H1 (cell line): ENCODE data around the gene SLC6A6. TPM values are rescaled to one million over a fixed set of nuclear protein-coding genes. Genes with fewer than 3 reads are reported as not detected.

Experiments
- CBX5 ChIP-seq: fragments of 300-800, 300-1000 bp; sonication (generic); IDR thresholded peaks from 2 replicates; pipeline ENCODE4 v1.7.1; 2016; ENCODE audit warnings: antibody characterized with exemption, low read length, low read depth
- HDAC6 ChIP-seq: IDR thresholded peaks from one replicate; pipeline ENCODE4 v1.7.1; 2012; ENCODE audit warnings: low read depth, mild to moderate bottlenecking, inconsistent platforms, low read length, moderate library complexity
- PHF8 ChIP-seq: fragments of 200-600 bp; sonication (generic); conservative IDR thresholded peaks from 2 replicates; pipeline ENCODE4 v1.7.1; 2012; ENCODE audit warnings: low read depth, mild to moderate bottlenecking, inconsistent platforms, low read length, moderate library complexity
- RFX5 ChIP-seq: IDR thresholded peaks from 2 replicates; pipeline ENCODE4 v1.6.1; 2011; ENCODE audit warnings: low read depth, low read length, improper control_type of control experiment, borderline replicate concordance
- SP2 ChIP-seq: IDR thresholded peaks from 2 replicates; pipeline ENCODE4 v1.6.1; 2012; ENCODE audit warnings: mild to moderate bottlenecking, low read length, inconsistent platforms
- SUZ12 ChIP-seq: fragments of 200-600 bp; sonication (generic); IDR thresholded peaks from 2 replicates; pipeline ENCODE4 v1.6.1; 2012; ENCODE audit warnings: mild to moderate bottlenecking, inconsistent platforms, low read length, moderate library complexity, mixed read lengths
- TAF7 ChIP-seq: optimal IDR thresholded peaks from 2 replicates; pipeline ENCODE3; 2011; ENCODE audit warnings: low read depth, mild to moderate bottlenecking, inconsistent platforms, low read length, moderate library complexity, borderline replicate concordance
- polyA plus RNA-seq, 7 experiments: library from polyadenylated mRNA; depleted of rRNA in 3 of 7; stranded (reverse) in 5 of 7; unstranded in 2 of 7; fragments of >200 nt in 5 of 7; fragments of 200-250 nt in 2 of 7; gene quantifications; 1 replicate in 5 of 7; 2 replicates in 1 of 7; 4 replicates in 1 of 7; pipeline versions ENCODE4 v1.2.1 to v1.2.3, GENCODE V29; 2011 to 2013; ENCODE audit warnings: missing spikeins in 2 of 7, mixed read lengths in 2 of 7
- total RNA-seq: library from RNA; stranded (reverse); fragmentation: NEBNext Ultra II Directional; extraction: Animal tissue kit (Norgen Biotek cat#: 25700); gene quantifications from 2 replicates; pipeline ENCODE4 v1.2.1, GENCODE V29; 2021
- TF ChIP-seq, protein P1 (sequence below): fragments of 300-600 bp; sonication (generic); IDR thresholded peaks from 2 replicates; pipeline ENCODE4 v1.7.1; 2012; ENCODE audit warnings: low read length, moderate library complexity, mild to moderate bottlenecking, inconsistent platforms; ENCODE audit not compliant: insufficient replicate concordance

SLC6A6 gene
- total and polyA plus RNA-seq, 2 of the 8 experiments (the other 6 are each of a cell fraction or from before 2014, with no cell fraction given), result 66.2 to 144 TPM

DNA sequence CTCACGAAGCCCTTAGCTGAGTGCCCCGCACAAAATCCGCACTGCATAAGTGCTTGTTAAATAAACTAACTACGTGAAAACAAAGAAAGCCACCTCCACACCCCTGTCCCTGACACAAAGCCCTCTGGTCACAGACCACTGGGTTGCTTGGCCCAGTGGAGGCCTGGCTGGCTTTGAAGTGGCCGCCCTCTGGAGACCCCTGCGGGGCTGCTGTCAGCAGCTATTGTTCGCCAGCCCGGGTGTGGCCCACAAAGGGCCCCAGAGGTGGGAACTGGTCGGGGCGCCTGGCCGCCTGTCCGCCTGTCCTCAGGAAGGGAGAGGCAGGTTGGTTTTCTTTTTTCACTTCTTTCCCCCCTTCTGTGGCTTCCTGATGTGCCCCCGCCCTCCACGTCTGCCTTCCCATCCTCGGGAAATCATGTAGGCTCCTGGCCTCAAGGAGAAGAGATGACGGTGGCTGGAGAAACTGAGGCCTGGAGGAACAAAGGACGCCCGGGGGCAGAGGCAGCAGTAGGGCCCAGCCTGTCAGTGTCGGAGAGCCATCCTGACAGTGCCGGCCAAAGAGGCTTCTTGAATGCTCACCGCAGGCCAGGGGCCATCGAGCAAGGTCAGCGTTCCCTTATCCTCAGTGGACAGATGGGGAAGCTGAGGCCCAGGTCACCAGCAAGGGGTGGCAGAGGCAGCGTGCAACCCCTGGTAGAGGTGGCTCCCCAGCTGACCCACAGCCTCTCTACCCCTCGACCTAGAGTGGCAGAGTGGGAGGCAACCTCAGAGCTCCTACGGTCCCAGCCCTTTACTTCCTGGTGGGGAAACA lies 61.1 kb downstream of the SLC6A6 start (continued):
- TF ChIP-seq, protein P1, sequence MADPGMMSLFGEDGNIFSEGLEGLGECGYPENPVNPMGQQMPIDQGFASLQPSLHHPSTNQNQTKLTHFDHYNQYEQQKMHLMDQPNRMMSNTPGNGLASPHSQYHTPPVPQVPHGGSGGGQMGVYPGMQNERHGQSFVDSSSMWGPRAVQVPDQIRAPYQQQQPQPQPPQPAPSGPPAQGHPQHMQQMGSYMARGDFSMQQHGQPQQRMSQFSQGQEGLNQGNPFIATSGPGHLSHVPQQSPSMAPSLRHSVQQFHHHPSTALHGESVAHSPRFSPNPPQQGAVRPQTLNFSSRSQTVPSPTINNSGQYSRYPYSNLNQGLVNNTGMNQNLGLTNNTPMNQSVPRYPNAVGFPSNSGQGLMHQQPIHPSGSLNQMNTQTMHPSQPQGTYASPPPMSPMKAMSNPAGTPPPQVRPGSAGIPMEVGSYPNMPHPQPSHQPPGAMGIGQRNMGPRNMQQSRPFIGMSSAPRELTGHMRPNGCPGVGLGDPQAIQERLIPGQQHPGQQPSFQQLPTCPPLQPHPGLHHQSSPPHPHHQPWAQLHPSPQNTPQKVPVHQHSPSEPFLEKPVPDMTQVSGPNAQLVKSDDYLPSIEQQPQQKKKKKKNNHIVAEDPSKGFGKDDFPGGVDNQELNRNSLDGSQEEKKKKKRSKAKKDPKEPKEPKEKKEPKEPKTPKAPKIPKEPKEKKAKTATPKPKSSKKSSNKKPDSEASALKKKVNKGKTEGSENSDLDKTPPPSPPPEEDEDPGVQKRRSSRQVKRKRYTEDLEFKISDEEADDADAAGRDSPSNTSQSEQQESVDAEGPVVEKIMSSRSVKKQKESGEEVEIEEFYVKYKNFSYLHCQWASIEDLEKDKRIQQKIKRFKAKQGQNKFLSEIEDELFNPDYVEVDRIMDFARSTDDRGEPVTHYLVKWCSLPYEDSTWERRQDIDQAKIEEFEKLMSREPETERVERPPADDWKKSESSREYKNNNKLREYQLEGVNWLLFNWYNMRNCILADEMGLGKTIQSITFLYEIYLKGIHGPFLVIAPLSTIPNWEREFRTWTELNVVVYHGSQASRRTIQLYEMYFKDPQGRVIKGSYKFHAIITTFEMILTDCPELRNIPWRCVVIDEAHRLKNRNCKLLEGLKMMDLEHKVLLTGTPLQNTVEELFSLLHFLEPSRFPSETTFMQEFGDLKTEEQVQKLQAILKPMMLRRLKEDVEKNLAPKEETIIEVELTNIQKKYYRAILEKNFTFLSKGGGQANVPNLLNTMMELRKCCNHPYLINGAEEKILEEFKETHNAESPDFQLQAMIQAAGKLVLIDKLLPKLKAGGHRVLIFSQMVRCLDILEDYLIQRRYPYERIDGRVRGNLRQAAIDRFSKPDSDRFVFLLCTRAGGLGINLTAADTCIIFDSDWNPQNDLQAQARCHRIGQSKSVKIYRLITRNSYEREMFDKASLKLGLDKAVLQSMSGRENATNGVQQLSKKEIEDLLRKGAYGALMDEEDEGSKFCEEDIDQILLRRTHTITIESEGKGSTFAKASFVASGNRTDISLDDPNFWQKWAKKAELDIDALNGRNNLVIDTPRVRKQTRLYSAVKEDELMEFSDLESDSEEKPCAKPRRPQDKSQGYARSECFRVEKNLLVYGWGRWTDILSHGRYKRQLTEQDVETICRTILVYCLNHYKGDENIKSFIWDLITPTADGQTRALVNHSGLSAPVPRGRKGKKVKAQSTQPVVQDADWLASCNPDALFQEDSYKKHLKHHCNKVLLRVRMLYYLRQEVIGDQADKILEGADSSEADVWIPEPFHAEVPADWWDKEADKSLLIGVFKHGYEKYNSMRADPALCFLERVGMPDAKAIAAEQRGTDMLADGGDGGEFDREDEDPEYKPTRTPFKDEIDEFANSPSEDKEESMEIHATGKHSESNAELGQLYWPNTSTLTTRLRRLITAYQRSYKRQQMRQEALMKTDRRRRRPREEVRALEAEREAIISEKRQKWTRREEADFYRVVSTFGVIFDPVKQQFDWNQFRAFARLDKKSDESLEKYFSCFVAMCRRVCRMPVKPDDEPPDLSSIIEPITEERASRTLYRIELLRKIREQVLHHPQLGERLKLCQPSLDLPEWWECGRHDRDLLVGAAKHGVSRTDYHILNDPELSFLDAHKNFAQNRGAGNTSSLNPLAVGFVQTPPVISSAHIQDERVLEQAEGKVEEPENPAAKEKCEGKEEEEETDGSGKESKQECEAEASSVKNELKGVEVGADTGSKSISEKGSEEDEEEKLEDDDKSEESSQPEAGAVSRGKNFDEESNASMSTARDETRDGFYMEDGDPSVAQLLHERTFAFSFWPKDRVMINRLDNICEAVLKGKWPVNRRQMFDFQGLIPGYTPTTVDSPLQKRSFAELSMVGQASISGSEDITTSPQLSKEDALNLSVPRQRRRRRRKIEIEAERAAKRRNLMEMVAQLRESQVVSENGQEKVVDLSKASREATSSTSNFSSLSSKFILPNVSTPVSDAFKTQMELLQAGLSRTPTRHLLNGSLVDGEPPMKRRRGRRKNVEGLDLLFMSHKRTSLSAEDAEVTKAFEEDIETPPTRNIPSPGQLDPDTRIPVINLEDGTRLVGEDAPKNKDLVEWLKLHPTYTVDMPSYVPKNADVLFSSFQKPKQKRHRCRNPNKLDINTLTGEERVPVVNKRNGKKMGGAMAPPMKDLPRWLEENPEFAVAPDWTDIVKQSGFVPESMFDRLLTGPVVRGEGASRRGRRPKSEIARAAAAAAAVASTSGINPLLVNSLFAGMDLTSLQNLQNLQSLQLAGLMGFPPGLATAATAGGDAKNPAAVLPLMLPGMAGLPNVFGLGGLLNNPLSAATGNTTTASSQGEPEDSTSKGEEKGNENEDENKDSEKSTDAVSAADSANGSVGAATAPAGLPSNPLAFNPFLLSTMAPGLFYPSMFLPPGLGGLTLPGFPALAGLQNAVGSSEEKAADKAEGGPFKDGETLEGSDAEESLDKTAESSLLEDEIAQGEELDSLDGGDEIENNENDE, result no peak
- TF ChIP-seq TAF7 (no peak), RFX5 (no peak), SUZ12 (no peak), PHF8 (no peak), SP2 (no peak), HDAC6 (no peak), CBX5 (no peak)
